ENCODE results near the gene COPA.

GRCh38 chr1:160375788-160376524, 32.9 kb upstream of the COPA start:
- TF ChIP-seq ZNF274 (IDR thresholded peaks at IDR 0.05; ENCODE audit: low read depth, low read length) (no peak), YY1 (IDR thresholded peaks at IDR 0.05; ENCODE audit: insufficient read depth, insufficient read length) (no peak), SUZ12 (IDR thresholded peaks at IDR 0.05; ENCODE audit: extremely low read depth, insufficient read depth, insufficient read length) (no peak)
